ENCODE results near the gene WDR17. TPM values are rescaled to one million over a fixed set of nuclear protein-coding genes. Genes with fewer than 3 reads are reported as not detected.

Gene WDR17
- total and polyA plus RNA-seq, 2 donors (not counting 1 experiment from before 2014, with no cell fraction given), result 2.1 to 7.1 TPM

GRCh38 chr4:176149680-176150355, 84.2 kb downstream of the WDR17 start:
- no peaks in the 10 kb centered on the region for H3K36me3 ChIP-seq (replicated peaks in 1 of 2; ENCODE audit: control extremely low read depth in 1 of 2, control insufficient read depth in 1 of 2, extremely low read depth in 1 of 2, insufficient read depth in 2 of 2, low read length in 1 of 2)
- H3K4me2 ChIP-seq (replicated peaks; ENCODE audit: low read depth, low read length, poor library complexity, severe bottlenecking), result no peak overlapping the region
- no peak overlapping the region for H3K9ac ChIP-seq (ENCODE audit: low read length)
- WGBS (ENCODE audit: insufficient coverage), result no CpG with 5 or more reads among the region's 3 CpGs
- CTCF ChIA-PET, result interaction anchor here (1.4 to 3.4 kb wide), 3 partner anchors 127 to 898 kb away, joined by 4 to 21 read pairs (median 8); no protein-coding TSS in a partner anchor
- no peak overlapping the region for H3K4me3 ChIP-seq (ENCODE audit: control extremely low read depth in 1 of 5, extremely low read depth in 1 of 5, insufficient read depth in 1 of 5, low read depth in 2 of 5, low read length in 4 of 5)
- POLR2A ChIA-PET, result no interaction called here
- no peak overlapping the region for H3K27ac ChIP-seq (ENCODE audit: low read length in 2 of 2)
- DNase-seq (no peak), ATAC-seq (ENCODE audit: low read depth) (no peak)
- H3K79me2 ChIP-seq (ENCODE audit: control insufficient read depth, insufficient read depth, low read length), result no peaks in the 10 kb centered on the region
- Mint-ChIP-seq H3K27me3 (no peaks in the 10 kb centered on the region), H3K9me3 (ENCODE audit: insufficient read depth) (no peaks in the 10 kb centered on the region), H3K4me1 (no peaks in the 10 kb centered on the region), H3K4me3 (no peak overlapping the region), H3K27ac (no peak overlapping the region)
- no peak for TF ChIP-seq EZH2 (IDR thresholded peaks at IDR 0.05; ENCODE audit: borderline replicate concordance, insufficient read depth, low read depth, low read length, poor library complexity, severe bottlenecking)
- no peak for TF ChIP-seq CTCF (IDR thresholded peaks at IDR 0.05)
- no peaks in the 10 kb centered on the region for H4K20me1 ChIP-seq (ENCODE audit: control insufficient read depth, insufficient read depth, low read length, poor library complexity, severe bottlenecking)
- H3K4me1 ChIP-seq (ENCODE audit: control insufficient read depth in 2 of 2, insufficient read depth in 2 of 2, low read length in 2 of 2), result no peaks in the 10 kb centered on the region
- no peak overlapping the region for H2AFZ ChIP-seq (ENCODE audit: insufficient read depth, low read depth, low read length, poor library complexity, severe bottlenecking)
- intact Hi-C loops (cut with micrococcal nuclease), result loop anchor here (1.0 kb wide), 1 partner anchor 191 kb away; no protein-coding TSS in a partner anchor
- no peaks in the 10 kb centered on the region for H3K9me3 ChIP-seq (ENCODE audit: control extremely low read depth in 1 of 3, control insufficient read depth in 2 of 3, insufficient read depth in 1 of 3, low read length in 2 of 3)
- no peaks in the 10 kb centered on the region for H3K27me3 ChIP-seq (replicated peaks in 1 of 4; ENCODE audit: control extremely low read depth in 1 of 4, control insufficient read depth in 3 of 4, insufficient read depth in 4 of 4, low read length in 3 of 4)

- Histone ChIP-seq H3K27ac (ENCODE audit: low read length in 2 of 2) (no peak overlapping the region), H3K9me3 (ENCODE audit: control extremely low read depth in 1 of 3, control insufficient read depth in 2 of 3, insufficient read depth in 1 of 3, low read length in 2 of 3) (no peaks in the 10 kb centered on the region), H4K20me1 (ENCODE audit: control insufficient read depth, insufficient read depth, low read length, poor library complexity, severe bottlenecking) (no peaks in the 10 kb centered on the region), H3K36me3 (replicated peaks in 1 of 2; ENCODE audit: control extremely low read depth in 1 of 2, control insufficient read depth in 1 of 2, extremely low read depth in 1 of 2, insufficient read depth in 2 of 2, low read length in 1 of 2) (no peaks in the 10 kb centered on the region), H2AFZ (ENCODE audit: insufficient read depth, low read depth, low read length, poor library complexity, severe bottlenecking) (no peak overlapping the region), H3K4me1 (ENCODE audit: control insufficient read depth in 2 of 2, insufficient read depth in 2 of 2, low read length in 2 of 2) (no peaks in the 10 kb centered on the region), H3K27me3 (replicated peaks in 1 of 4; ENCODE audit: control extremely low read depth in 1 of 4, control insufficient read depth in 3 of 4, insufficient read depth in 4 of 4, low read length in 3 of 4) (no peaks in the 10 kb centered on the region), H3K4me3 (ENCODE audit: control extremely low read depth in 1 of 5, extremely low read depth in 1 of 5, insufficient read depth in 1 of 5, low read depth in 2 of 5, low read length in 4 of 5) (no peak overlapping the region), H3K4me2 (replicated peaks; ENCODE audit: low read depth, low read length, poor library complexity, severe bottlenecking) (no peak overlapping the region), H3K9ac (ENCODE audit: low read length) (no peak overlapping the region), H3K79me2 (ENCODE audit: control insufficient read depth, insufficient read depth, low read length) (no peaks in the 10 kb centered on the region)
- Mint-ChIP-seq H3K9me3 (ENCODE audit: insufficient read depth) (no peaks in the 10 kb centered on the region), H3K4me3 (no peak overlapping the region), H3K27ac (no peak overlapping the region), H3K4me1 (no peaks in the 10 kb centered on the region), H3K27me3 (no peaks in the 10 kb centered on the region)
- intact Hi-C loops (cut with micrococcal nuclease), result loop anchor here (1.0 kb wide), 1 partner anchor 191 kb away; no protein-coding TSS in a partner anchor
- ChIA-PET CTCF (interaction anchor here (1.1 to 3.4 kb wide), 4 partner anchors 11 to 897 kb away, joined by 3 to 21 read pairs (median 6); no protein-coding TSS in a partner anchor), POLR2A (no interaction called here)
- TF ChIP-seq CTCF (IDR thresholded peaks at IDR 0.05) (no peak), EZH2 (IDR thresholded peaks at IDR 0.05; ENCODE audit: borderline replicate concordance, insufficient read depth, low read depth, low read length, poor library complexity, severe bottlenecking) (no peak)
- DNase-seq (peak; percentile 10), ATAC-seq (ENCODE audit: low read depth) (no peak)
These were observed 84.7 kb downstream of the WDR17 start for GRCh38 chr4:176150356-176150682.

Data from B cell (primary cell).